Central memory CD4-positive, alpha-beta T cell (primary cell): ENCODE measurements around the gene FUT8.

ENCODE experiments used
- DNase-seq: peaks from one replicate; pipeline ENCODE4 v3.0.0; 2022

FUT8 gene

GRCh38 chr14:65560340-65561027 lies 148.0 kb downstream of the FUT8 start:
- no peak for DNase-seq

DNA sequence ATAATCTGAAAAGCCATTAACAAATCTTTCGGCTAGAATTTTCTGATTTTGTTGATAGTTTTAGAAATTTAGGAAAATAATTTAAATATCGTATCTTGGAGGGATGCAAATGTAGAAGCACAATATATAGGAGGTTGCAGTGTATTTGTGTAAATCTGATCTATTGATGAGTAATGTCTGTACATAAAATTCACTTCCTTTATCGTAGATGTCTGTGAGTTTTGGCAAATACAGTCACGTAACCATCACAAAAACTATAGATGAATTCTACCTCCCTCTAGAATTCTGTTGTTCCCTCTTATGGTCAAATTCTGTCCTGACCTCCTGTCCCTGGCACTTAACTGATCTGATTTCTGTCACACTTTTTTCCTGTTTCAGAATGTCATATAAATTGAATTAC lies 151.8 kb downstream of the FUT8 start:
- no peak for DNase-seq

DNA sequence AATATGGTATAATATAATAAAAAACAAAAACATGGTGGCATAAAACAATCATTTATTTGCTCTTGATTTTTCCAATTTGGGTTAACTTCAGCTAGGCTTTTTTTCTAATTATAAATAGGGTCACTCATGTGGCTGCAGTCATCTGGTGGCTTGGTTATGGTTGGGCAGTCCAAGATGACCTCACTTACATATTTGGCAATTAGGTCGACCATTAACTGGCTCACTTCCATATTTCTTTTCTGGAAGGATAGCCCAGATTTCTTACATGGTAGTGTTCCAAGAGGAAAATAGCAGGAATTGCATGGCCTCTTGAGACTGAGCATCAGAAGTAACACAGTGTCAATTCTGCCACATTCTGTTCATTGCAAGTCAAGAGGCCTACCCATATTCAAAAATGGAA lies 153.4 kb downstream of the FUT8 start:
- DNase-seq = no peak

DNA sequence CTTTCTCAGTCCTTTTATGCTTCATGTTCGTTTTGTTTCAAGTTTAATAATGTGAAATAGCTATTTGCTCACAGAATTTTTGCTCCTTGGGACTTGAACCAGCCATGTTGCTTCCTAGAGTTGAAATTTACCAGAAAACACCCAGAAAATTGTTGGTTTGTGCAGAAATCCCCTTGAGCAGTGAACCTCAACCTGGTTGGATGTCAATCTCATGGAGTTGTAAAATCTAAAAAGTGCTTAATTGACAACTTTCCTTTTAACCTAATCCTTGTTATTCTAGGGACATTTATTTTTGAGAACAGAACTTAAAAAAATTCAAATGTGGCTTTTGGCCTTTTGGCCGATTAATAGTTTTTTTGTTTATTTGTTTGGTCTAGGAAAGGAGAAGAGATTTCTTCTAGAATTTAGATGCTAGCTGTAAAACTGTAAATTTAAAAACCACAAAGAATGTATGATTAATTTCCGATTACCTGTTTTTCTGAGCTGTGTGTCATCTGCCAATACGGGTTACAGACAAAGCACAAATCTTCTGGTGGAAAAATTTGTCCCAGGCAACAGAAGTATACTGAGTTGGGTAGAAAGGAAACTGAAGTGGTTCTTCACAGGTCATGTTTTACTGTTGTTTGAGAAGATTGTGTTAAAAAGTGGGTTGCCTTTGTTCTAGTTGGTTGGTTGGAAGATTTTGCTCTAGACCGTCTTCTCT lies 154.4 kb downstream of the FUT8 start:
- DNase-seq = no peak

DNA sequence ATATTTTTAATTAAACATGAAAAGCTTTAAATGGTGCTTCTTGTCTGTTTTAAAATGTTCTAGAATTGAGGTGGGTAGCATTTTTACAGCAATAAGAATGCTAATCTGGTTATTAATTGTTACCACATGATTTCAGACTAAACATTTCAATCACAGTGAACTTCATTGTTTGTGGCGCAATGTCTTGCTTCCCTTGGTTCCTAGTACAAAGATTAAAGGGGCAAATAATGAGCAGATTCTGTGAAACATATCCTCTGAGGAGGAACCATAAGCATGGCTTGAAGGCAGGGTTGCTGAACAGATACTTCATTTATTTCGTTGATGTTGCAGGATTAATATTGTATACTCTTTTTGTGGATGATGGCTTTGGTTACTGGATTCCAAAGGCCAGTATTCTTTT lies 162.1 kb downstream of the FUT8 start:
- no peak for DNase-seq

DNA sequence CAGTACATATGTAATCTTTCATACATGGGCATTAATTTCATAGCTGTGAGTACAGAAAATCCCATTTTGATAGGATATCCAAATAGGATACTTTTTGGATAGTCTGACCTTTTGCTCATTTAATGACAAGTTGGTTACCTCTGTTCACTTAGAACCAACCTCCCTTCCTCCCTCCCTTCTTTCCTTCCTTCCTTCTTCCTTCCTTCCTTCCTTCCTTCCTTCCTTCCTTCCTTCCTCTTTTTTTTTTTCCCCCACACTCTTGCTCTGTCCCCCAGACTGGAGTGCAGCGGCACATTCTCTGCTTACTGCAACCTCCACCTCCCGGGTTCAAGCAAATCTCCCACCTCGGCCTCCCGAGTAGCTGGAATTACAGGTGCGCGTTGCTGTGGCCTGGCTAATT lies 162.9 kb downstream of the FUT8 start:
- DNase-seq = no peak

DNA sequence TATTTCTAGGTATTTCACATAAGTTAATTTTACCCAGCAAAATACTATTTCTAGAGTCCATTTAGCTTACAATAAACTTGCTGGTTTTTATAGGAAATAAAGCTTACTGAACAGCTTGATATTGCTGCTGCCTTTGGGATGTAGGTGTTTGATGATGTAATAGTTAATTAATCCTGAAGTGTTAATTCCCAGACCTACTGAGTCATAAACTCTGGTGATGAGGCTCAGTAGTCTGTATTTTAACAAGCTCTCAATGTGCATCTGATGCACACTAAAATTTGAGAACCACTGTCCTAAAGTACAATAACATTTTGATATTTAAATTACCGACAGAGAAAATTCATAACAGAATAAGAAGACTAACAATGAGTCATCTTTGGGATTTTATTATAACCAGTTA lies 168.4 kb downstream of the FUT8 start:
- no peak for DNase-seq

DNA sequence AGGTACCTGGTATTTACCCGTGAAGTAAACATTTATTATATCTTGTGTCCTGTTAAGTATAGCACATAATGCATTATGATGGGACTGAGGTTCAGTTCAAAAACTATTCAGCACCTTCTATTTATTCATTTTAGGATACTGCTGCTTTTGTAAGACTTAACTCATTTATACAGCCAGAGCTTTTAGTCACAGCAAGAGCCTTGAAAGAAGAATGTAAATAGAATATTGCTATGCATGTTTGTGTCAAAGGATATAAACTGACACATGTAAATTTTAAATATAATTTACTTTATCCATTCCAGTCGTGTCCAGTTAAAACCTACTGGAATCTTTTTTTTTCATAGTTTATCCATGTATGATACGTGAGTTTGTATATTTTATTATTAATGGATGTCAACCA lies 168.8 kb downstream of the FUT8 start:
- DNase-seq = no peak

- no peak for DNase-seq
Observed at GRCh38 chr14:65581799-65582198, 169.3 kb downstream of the FUT8 start.

DNA sequence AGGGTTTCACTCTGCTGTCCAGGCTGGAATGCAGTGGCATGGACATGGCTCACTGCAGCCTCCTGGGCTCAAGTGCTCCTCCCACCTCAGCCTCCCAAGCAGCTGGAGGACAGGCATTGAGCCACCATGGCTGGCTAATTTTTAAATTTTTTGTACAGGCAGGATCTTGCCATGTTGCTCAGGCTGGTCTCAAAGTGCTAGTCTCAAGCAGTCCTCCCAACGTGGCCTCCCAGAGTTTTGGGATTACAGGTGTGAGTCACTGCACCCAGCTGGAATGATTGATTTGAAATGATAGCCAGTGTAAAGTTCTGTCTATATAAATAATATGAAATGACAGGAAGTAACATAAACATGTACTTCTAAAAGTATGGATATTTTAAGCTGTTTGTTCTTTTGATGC lies 172.7 kb downstream of the FUT8 start:
- DNase-seq = no peak

DNA sequence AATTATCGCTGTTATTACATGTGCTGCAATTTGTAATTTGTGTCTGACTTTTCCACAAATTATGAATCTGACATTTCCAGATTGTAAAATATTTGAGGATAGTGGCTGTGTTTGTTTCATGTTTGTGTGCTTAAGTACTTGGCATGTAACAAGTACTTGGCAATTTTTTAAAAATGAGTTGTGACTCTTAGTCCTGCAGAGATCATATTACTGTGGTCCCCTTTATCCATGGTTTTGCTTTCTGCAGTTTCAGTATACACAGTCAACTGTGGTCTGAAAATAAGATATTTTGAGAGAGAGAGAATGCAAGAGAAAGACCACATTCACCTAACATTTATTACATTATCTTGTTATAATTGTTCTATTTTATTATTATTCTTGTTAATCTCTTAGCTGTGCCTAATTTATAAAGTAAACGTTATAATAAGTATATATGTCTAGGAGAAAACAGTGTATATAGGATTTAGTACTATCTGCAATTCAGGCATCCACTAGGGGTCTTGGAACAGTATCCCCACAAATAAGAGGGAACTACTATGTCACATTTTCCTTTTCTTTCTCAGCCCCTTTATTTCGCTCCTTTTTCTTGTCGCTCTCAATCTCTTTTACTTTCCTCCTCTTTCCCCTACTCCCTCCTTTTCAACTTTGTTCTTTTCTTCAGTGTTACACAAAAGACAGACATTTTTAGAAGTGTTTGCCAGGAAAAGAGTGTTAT lies 176.1 kb downstream of the FUT8 start:
- DNase-seq = no peak

DNA sequence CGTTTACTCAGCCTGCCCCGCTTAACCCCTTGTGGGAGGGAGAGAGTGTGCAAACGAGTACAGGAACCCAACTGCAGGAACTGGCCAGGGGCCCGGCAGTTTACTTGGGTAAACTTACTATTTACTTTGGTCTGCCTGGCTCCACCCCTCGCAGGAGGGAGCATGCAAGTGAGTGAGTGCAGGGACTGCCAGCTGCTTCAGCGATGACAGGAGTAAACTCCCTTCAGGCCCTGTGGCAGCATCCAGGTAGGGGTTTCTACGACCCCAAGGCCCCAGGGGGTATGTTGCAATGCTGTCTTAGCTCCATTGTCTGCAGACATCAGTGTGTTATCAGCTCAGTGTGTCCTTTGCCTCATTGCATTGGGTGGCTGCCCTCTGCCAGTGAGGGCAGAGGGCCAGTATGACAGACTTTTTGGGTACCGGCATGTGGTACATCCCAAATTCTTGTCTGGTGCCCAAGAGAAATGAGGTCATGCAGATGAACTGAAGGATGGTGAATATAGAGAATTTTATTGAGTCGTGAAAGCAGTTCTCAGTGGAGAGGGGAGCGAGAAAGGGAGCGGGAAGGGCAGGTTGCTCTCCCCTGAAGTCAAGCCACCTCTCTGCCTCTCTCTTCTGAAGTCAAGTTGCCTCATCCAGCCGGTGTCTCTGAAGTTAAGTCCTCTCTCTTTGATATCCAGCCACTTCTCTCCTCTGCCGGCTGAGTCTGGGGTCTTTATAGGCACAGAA lies 181.8 kb downstream of the FUT8 start:
- no peak for DNase-seq

DNA sequence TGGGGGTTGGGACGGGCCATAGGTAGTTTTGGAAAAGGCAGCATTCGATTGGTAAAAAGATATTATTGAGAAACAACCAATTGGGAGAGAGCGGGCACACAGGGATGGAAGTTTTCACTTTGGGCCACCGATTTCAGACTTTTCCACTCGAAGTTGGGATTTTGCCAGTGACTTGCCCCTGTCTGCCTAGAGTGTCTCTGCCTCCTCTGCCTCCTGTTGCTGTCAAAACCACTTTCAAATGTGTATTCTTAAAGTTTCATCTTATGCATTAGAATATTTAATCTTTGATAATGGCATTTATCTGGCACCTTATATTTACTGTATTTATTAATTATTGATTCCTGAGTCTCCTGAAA lies 182.3 kb downstream of the FUT8 start:
- no peak for DNase-seq

DNA sequence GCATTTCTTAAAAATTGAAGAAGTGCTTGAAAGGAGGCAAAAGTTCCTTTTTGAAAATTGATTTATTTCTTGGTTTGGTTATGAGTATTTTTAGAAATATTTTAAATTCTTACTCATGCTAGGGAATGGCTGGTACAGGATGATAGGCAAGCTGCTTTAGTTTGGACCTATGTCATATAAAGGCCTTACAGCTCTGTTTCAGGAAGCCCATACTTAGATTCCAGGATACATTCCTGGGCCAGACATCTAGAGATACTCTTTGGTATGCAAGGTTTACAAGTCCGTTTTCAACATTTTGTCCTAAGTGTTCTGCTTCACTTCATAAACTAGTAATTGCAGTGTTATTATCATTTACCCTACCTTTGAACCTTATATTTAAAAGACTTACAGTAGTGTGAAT lies 186.8 kb downstream of the FUT8 start:
- DNase-seq = no peak

GRCh38 chr14:65600742-65601141 lies 188.2 kb downstream of the FUT8 start:
- DNase-seq = no peak

GRCh38 chr14:65604535-65604934 lies 192.0 kb downstream of the FUT8 start:
- DNase-seq = no peak

GRCh38 chr14:65604936-65605335 lies 192.4 kb downstream of the FUT8 start:
- DNase-seq = no peak

GRCh38 chr14:65606460-65606859 lies 193.9 kb downstream of the FUT8 start:
- DNase-seq = no peak

DNA sequence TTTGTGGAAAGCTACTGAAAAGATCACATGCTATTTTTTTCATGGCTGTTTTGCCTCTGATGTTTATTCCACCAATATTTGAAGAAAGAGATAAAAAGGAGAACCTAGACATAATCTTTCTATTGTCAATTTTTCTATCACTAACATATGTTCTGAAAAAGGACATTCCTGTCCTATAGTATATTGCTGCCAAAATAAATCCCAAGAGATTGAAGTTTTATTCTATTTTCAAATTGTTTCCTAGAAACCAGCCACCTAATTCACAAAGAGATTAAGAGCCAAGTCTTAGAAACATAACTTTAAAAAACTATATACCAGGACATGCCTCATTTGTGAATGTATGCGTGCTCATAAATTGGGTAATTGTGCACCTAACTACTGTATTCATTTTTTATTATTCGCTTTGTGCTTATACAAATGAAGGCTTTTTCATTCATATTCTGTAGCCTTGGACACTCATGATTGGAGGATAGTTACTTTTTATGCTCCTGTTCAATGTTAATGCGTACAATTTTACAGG lies 200.7 kb downstream of the FUT8 start:
- no peak for DNase-seq

DNA sequence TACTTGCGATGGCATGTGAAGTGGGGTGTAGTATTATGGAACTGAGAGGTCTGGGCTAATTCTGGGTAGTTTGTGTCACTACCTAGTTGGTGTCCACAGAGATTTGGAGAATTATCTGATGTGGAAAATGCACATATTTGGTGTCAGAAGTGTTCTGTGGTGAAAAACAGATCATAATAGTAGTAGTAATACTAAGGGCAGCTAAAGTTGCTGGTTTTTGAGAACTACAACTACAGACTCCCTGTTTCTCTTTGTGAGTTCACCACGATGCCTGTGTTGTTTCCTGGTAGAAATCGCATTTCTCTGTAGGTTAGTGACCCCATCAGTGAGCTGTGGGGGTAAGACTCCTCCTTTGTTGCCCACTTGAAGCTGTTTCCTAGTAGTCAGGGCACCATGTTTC lies 206.5 kb downstream of the FUT8 start:
- no peak for DNase-seq

GRCh38 chr14:65620195-65620594 lies 207.7 kb downstream of the FUT8 start:
- no peak for DNase-seq

GRCh38 chr14:65622703-65623102 lies 210.2 kb downstream of the FUT8 start:
- no peak for DNase-seq

DNA sequence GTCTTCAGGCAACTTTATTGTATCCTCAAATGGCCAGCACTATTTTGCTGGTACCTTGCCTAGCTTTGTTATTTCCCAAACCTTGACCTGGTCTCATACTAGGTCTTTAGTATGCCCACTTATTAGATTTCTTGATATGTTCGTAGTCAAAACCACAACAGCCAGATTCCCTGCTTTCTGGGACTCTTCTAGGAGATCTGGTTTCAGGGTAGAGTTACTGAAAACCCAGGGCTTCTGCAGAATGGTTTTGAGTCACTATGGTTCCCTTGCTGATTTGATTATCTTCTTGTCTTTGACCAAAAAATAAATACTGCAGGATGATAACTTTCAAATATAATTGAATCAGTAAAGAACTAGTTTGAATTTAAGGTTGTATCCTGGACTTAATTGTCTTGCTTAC lies 211.2 kb downstream of the FUT8 start:
- DNase-seq = no peak
